ENCODE data around the gene WDR45B.

- TF ChIP-seq JUND (IDR thresholded peaks at IDR 0.05) (no peak), REST (IDR thresholded peaks at IDR 0.05; ENCODE audit: low read depth, low read length) (no peak), SMC3 (IDR thresholded peaks at IDR 0.05; ENCODE audit: low read depth, low read length) (no peak), TEAD4 (IDR thresholded peaks at IDR 0.05; ENCODE audit: borderline replicate concordance, insufficient read depth) (no peak), YY1 (IDR thresholded peaks at IDR 0.05; ENCODE audit: low read depth) (no peak), EZH2phosphoT487 (IDR thresholded peaks at IDR 0.05; ENCODE audit: borderline replicate concordance, low read depth) (no peak), CTCF (IDR thresholded peaks at IDR 0.05) (no peak), FOXM1 (IDR thresholded peaks at IDR 0.05; ENCODE audit: low read depth) (no peak), USF2 (IDR thresholded peaks at IDR 0.05; ENCODE audit: borderline replicate concordance, low read depth, low read length) (no peak)
Measured at GRCh38 chr17:82679586-82680465, 31.6 kb upstream of the WDR45B start.

Measured in SK-N-SH (cell line).